GM12878 (cell line): ENCODE measurements around the gene C17orf114.

ENCODE experiments used
- ATAC-seq: fragments of 200-7000 bp; cut with Tn5 transposase; 3 replicates; pipeline ENCODE4 v1.9.1; 2020; ENCODE audit warnings: mild to moderate bottlenecking, moderate library complexity
- BruUV-seq: library from RNA; stranded (reverse); fragments of 400-500 nt; replicated peaks from 2 replicates; lab custom pipeline; 2021; lab: Mats Ljungman, UMichigan
- CTCF ChIA-PET: fragments of 300-600 bp; sonication (Branson Sonifier 250); formaldehyde crosslinking; extraction: SDS; loops from one replicate; lab custom pipeline; 2021; ENCODE audit warnings: inconsistent platforms; lab: Yijun Ruan, JAX
- POLR2A ChIA-PET: fragments of 350-600 bp; formaldehyde crosslinking; extraction: SDS; loops from one replicate; lab custom pipeline; 2021; ENCODE audit warnings: inconsistent platforms; lab: Charles Lee
- RAD21 ChIA-PET: fragments of 300-600 bp; sonication (Branson Sonifier 250); formaldehyde crosslinking; loops from one replicate; lab custom pipeline; 2023; ENCODE audit warnings: antibody characterized with exemption; ENCODE audit not compliant: unreplicated experiment; lab: Charles Lee
- SMC1A ChIA-PET: fragments of 300-600 bp; sonication (Branson Sonifier 250); formaldehyde crosslinking; loops from one replicate; lab custom pipeline; 2023; ENCODE audit not compliant: unreplicated experiment, uncharacterized antibody; lab: Charles Lee
- DNase-seq: peaks from one replicate; pipeline ENCODE4 v3.0.0-alpha.2; 2011; ENCODE audit warnings: low read depth, low spot score
- FAIRE-seq: peaks from 3 replicates; lab custom pipeline; 2011; peaks lifted over from hg19 to GRCh38; lab: Jason Lieb, UNC
- H2AFZ ChIP-seq: 2 replicates; pipeline ENCODE4 v1.6.0; 2011; ENCODE audit warnings: low read depth, low read length, control low read depth; ENCODE audit not compliant: control insufficient read depth
- H3K27ac ChIP-seq: 2 replicates; pipeline ENCODE4 v1.5.1; 2011; ENCODE audit warnings: control low read depth; ENCODE audit not compliant: control insufficient read depth, insufficient read depth
- H3K27me3 ChIP-seq, 2 experiments: replicated peaks in 1 of 2; 2 replicates each; pipeline versions ENCODE4 v1.6.0 to v1.6.1; 2011; ENCODE audit warnings: low read length in 1 of 2; ENCODE audit not compliant: control insufficient read depth in 2 of 2, insufficient read depth in 2 of 2
- H3K36me3 ChIP-seq, 2 experiments: 2 replicates each; pipeline ENCODE4 v1.5.1; 2011; ENCODE audit warnings: low read length in 1 of 2; ENCODE audit not compliant: control insufficient read depth in 2 of 2, insufficient read depth in 2 of 2
- H3K4me1 ChIP-seq: 2 replicates; pipeline ENCODE4 v1.6.1; 2011; ENCODE audit warnings: mild to moderate bottlenecking, low read length, moderate library complexity, mixed read lengths; ENCODE audit not compliant: control insufficient read depth, insufficient read depth
- H3K4me2 ChIP-seq: 2 replicates; pipeline ENCODE4 v1.6.0; 2011; ENCODE audit warnings: control low read depth; ENCODE audit not compliant: control insufficient read depth, insufficient read depth
- H3K4me3 ChIP-seq: fragments of 200-600 bp; sonication (generic); 2 replicates; pipeline ENCODE4 v1.5.1; 2016
- H3K79me2 ChIP-seq: 2 replicates; pipeline ENCODE4 v1.6.0; 2011; ENCODE audit warnings: low read length; ENCODE audit not compliant: control insufficient read depth, insufficient read depth
- H3K9ac ChIP-seq: 2 replicates; pipeline ENCODE4 v1.8.0; 2011; ENCODE audit warnings: low read length, control low read depth, mixed read lengths; ENCODE audit not compliant: control insufficient read depth, insufficient read depth
- H3K9me3 ChIP-seq: replicated peaks from 3 replicates; pipeline ENCODE4 v1.5.1; 2011; ENCODE audit warnings: mild to moderate bottlenecking, low read length; ENCODE audit not compliant: control insufficient read depth, insufficient read depth
- H4K20me1 ChIP-seq: 2 replicates; pipeline ENCODE4 v1.6.0; 2011; ENCODE audit not compliant: control insufficient read depth, insufficient read depth
- EED ChIP-seq: sonication (generic); IDR thresholded peaks from 2 replicates; pipeline ENCODE4 v1.6.1; 2016; ENCODE audit warnings: antibody characterized with exemption, low read depth
- NFIC ChIP-seq: IDR thresholded peaks from 2 replicates; pipeline ENCODE4 v1.6.1; 2012; ENCODE audit warnings: low read depth, mild to moderate bottlenecking, inconsistent platforms, low read length, moderate library complexity
- PML ChIP-seq: IDR thresholded peaks from 2 replicates; pipeline ENCODE4 v1.6.1; 2012; ENCODE audit warnings: low read length, inconsistent platforms
- POLR2A ChIP-seq: IDR thresholded peaks from 2 replicates; pipeline ENCODE4 v1.6.1; 2011; ENCODE audit warnings: low read depth, mild to moderate bottlenecking, low read length
- RUNX3 ChIP-seq: IDR thresholded peaks from 2 replicates; pipeline ENCODE4 v1.6.1; 2012; ENCODE audit warnings: low read length, inconsistent platforms
- YY1 ChIP-seq: IDR thresholded peaks from 2 replicates; pipeline ENCODE4 v1.6.1; 2011; ENCODE audit warnings: low read depth, mild to moderate bottlenecking, low read length
- WGBS: methylation state at CpG from one replicate; pipeline ENCODE4 v1.1.6; 2016; ENCODE audit warnings: low lambda C conversion rate; ENCODE audit not compliant: insufficient replicate concordance, insufficient coverage; ENCODE audit errors: missing lambda C conversion rate; 5-methylcytosine and 5-hydroxymethylcytosine counted together
- in situ Hi-C: fragments of 300-500 bp; cut with MboI; formaldehyde crosslinking; loops from 9 replicates; pipeline ENCODE4 v1.14.3; 2018; ENCODE audit warnings: mixed read lengths
- intact Hi-C: fragments of 100-400 bp; cut with micrococcal nuclease; formaldehyde crosslinking; loops from one replicate; pipeline ENCODE4 v1.14.2; 2022; ENCODE audit not compliant: unreplicated experiment
- TF ChIP-seq, protein P1 (sequence below): fragments of 450-650 bp; IDR thresholded peaks from 2 replicates; pipeline ENCODE4 v1.6.1; 2016; ENCODE audit warnings: mild to moderate bottlenecking
- TF ChIP-seq, protein P2 (sequence below): fragments of 450-650 bp; IDR thresholded peaks from 2 replicates; pipeline ENCODE4 v1.6.1; 2017; ENCODE audit warnings: borderline replicate concordance
- TF ChIP-seq, protein P3 (sequence below): IDR thresholded peaks from 2 replicates; pipeline ENCODE4 v1.6.1; 2012; ENCODE audit warnings: low read depth, low read length, improper control_type of control experiment

The C17orf114 gene

DNA sequence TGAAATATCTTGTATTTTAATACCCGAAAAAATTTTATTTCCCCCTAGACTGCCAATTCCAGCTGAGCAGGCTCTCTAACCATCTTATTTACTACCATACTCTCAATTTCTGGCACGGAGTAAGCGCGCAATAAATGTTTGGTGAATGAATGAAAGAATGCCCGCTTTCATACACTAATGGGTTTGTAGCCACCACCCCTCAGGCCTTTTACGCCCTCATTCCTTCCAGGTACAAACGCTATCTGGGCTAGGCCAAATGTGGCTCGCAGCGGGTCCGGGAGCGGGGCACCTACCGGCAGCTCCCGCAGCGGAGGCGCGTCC is 4.3 kb upstream of the C17orf114 start (continued):
- TF ChIP-seq, protein P1, sequence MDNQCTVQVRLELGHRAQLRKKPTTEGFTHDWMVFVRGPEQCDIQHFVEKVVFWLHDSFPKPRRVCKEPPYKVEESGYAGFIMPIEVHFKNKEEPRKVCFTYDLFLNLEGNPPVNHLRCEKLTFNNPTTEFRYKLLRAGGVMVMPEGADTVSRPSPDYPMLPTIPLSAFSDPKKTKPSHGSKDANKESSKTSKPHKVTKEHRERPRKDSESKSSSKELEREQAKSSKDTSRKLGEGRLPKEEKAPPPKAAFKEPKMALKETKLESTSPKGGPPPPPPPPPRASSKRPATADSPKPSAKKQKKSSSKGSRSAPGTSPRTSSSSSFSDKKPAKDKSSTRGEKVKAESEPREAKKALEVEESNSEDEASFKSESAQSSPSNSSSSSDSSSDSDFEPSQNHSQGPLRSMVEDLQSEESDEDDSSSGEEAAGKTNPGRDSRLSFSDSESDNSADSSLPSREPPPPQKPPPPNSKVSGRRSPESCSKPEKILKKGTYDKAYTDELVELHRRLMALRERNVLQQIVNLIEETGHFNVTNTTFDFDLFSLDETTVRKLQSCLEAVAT, result no peak
- TF ChIP-seq, protein P2, sequence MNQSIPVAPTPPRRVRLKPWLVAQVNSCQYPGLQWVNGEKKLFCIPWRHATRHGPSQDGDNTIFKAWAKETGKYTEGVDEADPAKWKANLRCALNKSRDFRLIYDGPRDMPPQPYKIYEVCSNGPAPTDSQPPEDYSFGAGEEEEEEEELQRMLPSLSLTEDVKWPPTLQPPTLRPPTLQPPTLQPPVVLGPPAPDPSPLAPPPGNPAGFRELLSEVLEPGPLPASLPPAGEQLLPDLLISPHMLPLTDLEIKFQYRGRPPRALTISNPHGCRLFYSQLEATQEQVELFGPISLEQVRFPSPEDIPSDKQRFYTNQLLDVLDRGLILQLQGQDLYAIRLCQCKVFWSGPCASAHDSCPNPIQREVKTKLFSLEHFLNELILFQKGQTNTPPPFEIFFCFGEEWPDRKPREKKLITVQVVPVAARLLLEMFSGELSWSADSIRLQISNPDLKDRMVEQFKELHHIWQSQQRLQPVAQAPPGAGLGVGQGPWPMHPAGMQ, result no peak
- TF ChIP-seq, protein P3, sequence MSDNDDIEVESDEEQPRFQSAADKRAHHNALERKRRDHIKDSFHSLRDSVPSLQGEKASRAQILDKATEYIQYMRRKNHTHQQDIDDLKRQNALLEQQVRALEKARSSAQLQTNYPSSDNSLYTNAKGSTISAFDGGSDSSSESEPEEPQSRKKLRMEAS, result no peak
- TF ChIP-seq, all 136 proteins: peak for 0

DNA sequence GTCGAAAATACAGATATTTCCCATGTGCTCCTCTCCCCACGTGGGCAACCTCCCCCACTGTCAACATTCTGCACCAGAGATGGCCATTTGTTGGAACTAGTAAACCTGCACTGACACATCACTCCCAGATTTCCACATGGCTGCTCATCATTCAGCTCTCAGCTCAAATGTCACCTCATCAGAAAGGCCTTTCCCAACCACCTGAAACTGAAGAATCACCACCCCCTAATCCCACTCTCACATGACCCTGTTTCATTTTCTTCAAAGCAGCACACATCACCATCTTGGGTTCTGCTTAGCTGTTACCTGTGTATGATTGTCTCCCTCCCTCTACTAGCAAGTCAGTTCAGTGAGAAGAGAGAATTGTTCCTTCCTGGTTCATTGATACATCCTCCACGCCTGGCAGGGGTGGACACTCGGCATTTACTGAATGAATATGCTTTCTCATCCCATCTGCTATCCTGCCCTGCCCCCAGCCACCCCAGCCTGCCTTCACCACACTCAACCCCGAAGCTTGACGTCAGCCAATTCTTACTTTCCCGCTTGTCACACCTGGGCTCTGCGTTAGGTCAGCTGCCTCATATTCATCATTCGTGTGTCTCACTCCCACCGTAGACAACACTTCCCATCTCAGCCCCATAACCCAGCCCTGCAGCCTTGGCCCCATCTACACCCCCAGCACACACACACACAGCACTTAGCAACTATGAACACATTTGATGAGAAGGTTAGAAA is 1.5 kb downstream of the C17orf114 start:
- 0 out of 2 replicates have a peak overlapping the region, but pooled peaks have one; percentile 47 for H3K4me2 ChIP-seq
- H3K27me3 ChIP-seq, result no peaks in the 10 kb centered on the region
- in situ Hi-C loops (no loop called here), intact Hi-C loops (no loop called here)
- ChIA-PET RAD21 (no interaction called here), CTCF (interaction anchor here (1.1 kb wide), 1 partner anchor 12 kb away, joined by 3 read pairs; the partner anchor contains the start of gene GLTPD2), POLR2A (interaction anchor here (1.0 kb wide), 1 partner anchor 10 kb away, joined by 5 read pairs; no protein-coding TSS in a partner anchor), SMC1A (interaction anchor here (1.0 to 1.1 kb wide), 2 partner anchors 11 to 75 kb away, joined by 3 read pairs; no protein-coding TSS in a partner anchor)
- BruUV-seq, result no TSS peak
- H3K9ac ChIP-seq, result no peak overlapping the region
- peak overlapping the region; percentile 52; the same call in 1 of the 2 replicates for H2AFZ ChIP-seq
- TF ChIP-seq POLR2A (0 out of 2 replicates have a peak, but pooled peaks have one; percentile 21), RUNX3 (peak; percentile 64), NFIC (no peak), EED (peak; percentile 58; the same call in 1 of the 2 replicates), PML (no peak), YY1 (0 out of 2 replicates have a peak, but pooled peaks have one; percentile 2)
- H4K20me1 ChIP-seq, result no peaks in the 10 kb centered on the region
- no peak for DNase-seq
- peak; percentile 25; the same call in 2 of the 3 replicates for ATAC-seq
- peaks cover 21% of the 10 kb centered on the region for H3K4me1 ChIP-seq
- H3K4me3 ChIP-seq, result no peak overlapping the region
- peaks cover 11% of the 10 kb centered on the region for H3K79me2 ChIP-seq
- WGBS, result 73% methylated on average over 10 of the region's 10 CpGs
- no peaks in the 10 kb centered on the region for H3K9me3 ChIP-seq
- FAIRE-seq, result no peak
- peaks cover 2 to 13% of the 10 kb centered on the region in 2 experiments; a peak in 3 of 4 replicates for H3K36me3 ChIP-seq
- peak overlapping the region; percentile 20; the same call in 1 of the 2 replicates for H3K27ac ChIP-seq
